GM18499 (cell line): Measurements from ENCODE around the gene PSMF1.
"Not testable (repeated sequence)": the region's sequence is repeated elsewhere in the genome, so short reads cannot be mapped to it uniquely, and the experiment has no call there.

Experiments used
- ATAC-seq: cut with Tn5 transposase; IDR thresholded peaks from one replicate; pipeline ENCODE4 v1.9.1; 2021; ENCODE audit warnings: moderate number of reproducible peaks; ENCODE audit not compliant: insufficient read depth, unreplicated experiment

Gene PSMF1

GRCh38 chr20:1121429-1121828, 3.0 kb downstream of the PSMF1 start:
- ATAC-seq = no peak

- no peak for ATAC-seq
Measured at GRCh38 chr20:1122388-1123315, 4.2 kb downstream of the PSMF1 start.

DNA sequence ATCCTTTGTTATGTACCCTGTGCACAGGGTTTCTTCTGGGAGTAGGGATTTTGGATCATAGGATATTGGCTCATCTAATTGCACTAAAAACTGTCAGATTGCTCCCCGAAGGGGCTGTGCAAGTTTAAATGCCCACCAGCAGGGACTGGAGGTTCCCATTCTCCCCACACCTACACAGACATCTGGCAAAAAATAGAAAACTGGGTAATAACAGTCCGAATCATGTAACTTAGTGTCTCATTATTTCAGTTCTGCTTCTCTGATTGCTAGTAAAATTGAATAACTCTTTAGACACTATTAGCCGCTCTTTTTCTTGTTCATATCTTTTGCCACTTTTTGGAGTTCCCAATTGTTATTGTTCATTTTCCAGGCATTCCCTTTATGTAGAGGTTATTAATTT, 5.3 kb downstream of the PSMF1 start:
- ATAC-seq = no peak

- no peak for ATAC-seq
Measured at GRCh38 chr20:1124421-1124820, 6.0 kb downstream of the PSMF1 start.

- no peak for ATAC-seq
Measured at GRCh38 chr20:1125277-1125676, 6.9 kb downstream of the PSMF1 start.

DNA sequence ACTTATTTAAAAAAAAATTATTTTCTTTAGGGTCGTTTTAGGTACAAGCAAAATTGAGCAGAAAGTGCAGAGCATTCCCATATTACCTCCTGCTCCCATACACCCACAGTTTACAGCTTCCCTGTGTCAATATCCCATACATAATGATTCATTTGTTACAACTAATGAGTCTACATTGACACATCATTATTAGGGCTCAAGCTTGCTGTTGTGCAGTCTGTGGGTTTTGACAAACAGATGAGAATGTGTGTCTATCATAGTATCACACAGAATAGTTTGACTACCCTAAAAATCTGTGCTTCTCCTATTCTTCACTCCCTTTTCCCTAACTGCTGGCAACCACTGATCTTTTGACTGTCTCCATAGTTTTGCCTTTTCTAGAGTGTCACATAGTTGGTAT, 9.4 kb downstream of the PSMF1 start:
- ATAC-seq = no peak

DNA sequence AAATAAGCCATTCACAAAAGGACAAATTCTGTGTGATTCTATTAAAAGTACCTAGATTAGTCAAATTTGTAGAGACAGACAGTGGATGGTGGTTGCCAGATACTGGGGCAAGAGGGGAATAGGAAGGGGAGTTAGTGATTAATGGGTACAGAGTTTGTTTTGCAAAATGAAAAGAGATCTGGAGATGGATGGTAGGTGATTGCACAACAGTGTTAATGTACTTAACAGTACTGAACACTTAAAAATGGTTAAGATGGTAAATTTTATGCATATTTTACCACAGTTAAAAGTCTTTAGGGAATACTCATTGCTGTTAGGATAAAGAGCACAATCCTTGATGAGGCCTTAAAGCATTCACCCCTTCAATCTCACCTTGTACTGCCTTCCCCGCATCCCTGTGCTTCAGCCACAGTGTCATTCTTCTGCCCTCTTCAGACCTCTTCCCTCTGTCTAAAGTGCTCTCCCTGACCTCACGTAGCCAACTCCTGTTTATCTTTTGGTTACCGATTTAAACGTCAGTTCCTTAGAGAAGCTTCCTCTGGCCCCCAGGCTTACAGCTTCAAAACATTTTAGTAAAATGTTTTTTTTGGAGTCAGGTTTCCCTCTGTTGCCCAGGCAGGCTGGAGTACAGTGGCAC, 11.8 kb downstream of the PSMF1 start:
- ATAC-seq = no peak

GRCh38 chr20:1130847-1131246, 12.4 kb downstream of the PSMF1 start:
- ATAC-seq = no peak

- no peak for ATAC-seq
Measured at GRCh38 chr20:1131354-1131753, 13.0 kb downstream of the PSMF1 start.

DNA sequence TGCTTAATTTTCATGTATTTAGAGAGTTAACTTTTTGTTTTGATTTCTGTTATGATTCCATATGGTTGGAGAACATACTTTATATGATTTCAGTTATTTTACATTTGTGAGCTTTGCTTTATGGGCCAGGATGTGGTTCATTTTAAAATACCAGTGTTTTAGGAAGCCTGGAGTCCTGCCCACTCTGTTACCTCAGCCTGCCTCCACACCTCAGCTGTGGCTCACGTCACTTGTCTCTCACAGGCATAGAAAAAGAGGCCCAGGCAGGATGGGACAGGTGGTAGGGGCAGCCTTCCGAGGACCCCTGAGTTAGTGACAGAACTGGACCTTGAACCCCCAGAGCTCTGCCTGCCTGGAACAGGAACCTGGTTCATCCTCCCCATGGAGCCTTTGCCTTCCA, 16.0 kb downstream of the PSMF1 start:
- ATAC-seq = no peak

DNA sequence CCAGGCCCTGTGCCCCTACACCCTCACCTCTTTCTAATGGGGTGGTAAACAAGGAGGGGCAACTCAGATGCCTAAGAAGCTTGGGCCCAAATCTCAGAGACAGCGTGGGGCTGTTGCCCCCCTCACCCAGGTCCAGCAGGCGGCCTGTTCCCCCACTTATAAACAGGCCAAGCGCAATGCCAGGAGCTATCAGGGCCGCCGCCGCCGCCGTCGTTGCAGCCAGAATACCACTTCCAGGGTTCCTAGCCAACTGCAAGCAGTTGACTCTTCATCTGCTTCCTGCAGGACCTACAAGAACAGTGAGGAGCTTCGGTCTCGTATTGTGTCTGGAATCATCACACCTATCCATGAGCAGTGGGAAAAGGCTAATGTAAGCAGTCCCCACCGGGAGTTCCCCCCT, 16.4 kb downstream of the PSMF1 start:
- ATAC-seq = no peak

GRCh38 chr20:1137236-1137635, 18.8 kb downstream of the PSMF1 start:
- no peak for ATAC-seq

- no peak for ATAC-seq
Measured at GRCh38 chr20:1144401-1145172, 26.2 kb downstream of the PSMF1 start.

GRCh38 chr20:1146957-1147356, 28.6 kb downstream of the PSMF1 start:
- no peak for ATAC-seq

- not testable (repeated sequence) for ATAC-seq
Measured at GRCh38 chr20:1149812-1150211, 31.4 kb downstream of the PSMF1 start.

DNA sequence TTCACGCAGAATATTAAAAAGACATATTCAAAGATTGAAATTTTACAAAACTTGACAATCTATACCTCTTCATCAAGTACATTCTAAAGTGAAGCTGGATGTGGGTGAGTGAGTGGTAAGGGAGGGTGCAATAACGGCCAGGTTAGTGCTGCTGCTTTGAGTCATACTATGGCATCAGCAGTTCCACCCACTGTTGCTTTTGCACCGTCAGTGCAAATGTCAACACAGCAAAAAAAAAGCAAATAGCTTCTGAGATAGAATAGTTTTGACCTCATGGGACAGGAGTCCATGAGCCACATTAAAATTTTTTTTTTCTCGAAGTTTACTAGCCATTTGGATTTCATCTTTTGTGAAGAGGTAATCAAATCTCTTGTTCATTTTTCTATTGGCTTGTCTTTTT, 31.8 kb downstream of the PSMF1 start:
- ATAC-seq = no peak

DNA sequence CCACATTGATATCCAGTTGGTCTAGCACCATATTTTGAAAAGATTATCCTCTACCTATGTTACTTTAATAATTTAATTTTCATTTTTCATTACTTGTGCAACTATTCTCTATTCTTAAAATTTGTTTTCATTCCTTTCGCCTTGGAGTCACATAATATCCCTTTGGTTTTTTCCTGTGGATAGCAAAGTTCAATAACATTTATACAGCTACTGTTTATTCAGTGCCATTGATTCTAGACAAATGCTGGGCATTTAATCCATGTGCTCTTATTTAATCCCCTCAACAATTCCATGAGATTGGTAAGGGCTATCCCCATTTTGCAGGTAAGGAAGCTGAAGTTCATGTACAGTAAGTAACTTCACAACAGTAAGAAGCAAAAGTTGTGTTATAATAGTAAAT, 32.6 kb downstream of the PSMF1 start:
- ATAC-seq = no peak

DNA sequence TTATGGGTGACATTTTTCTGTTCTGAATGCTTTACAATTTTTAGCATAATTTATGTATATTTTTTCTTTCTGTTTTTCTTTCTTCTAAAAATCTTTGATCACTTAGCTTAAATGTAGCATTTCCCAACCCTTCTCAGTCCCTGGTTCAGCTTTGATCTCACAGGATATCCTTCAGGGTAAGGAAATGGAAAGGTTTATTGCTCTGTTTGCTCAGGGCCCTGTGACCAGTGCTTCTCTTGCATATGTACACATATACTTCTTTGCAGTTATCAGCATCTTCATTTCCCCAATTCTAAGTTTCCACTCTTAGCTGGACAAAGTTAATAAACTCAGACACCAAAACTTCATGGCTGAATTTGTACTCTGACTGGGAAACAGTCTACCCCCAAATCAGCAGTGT, 35.8 kb downstream of the PSMF1 start:
- no peak for ATAC-seq

DNA sequence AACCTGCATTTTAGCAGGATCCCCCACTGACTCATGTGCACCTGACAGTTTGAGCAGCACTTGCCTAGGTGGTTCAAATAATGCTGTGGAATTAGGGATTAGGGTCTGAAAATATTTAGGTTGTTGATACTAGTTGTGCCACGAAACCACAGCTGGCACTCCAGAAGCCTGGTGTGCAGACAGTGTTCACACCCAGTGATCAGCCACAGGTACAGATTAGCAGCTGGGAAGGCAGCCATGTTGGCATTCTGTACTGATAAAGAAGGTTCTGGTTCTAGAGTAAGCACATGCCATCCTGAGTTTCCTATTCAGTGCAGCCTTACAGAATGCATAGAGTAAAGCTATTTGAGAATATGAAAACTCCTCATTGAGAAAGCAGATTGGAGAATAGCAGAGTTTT, 36.3 kb downstream of the PSMF1 start:
- ATAC-seq = no peak

DNA sequence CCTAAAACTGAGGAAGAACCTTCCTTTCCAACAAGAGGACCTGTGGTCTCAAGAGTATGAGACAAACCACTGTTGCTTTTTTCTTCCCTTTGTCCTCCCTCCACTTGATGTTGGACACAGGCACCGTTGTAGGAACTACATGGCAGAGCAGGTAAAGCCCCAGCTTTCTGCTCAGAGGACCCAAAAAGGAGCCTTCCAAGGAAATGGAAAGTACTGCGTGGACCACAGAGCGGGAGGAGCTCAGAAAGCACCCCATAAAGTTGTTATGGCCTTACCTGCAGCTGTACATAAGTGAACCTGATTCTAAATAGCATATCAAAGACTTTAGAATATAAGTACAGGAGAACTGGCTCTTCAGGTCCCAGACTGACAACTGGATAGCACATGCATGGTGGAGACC, 36.9 kb downstream of the PSMF1 start:
- ATAC-seq = no peak

DNA sequence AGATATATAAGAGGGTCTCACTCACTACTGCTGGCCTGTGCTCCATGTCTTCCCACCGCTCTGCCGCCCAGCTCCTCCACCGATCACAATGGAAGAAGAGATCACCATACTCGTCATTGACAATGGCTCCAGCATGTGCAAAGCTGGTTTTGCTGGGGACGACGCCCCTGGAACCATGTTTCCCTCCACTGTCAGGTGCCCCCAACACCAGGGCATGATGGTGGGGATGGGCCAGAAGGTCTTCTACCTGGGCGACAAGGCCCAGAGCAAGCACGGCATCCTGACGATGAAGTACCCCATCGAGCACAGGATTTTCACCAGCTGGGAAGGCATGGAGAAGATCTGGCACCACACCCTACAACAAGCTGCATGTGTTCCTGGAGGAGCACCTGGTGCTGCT, 42.1 kb downstream of the PSMF1 start:
- ATAC-seq = no peak
